Adipocyte (in vitro differentiated cells): ENCODE data around the gene DBH.

ENCODE experiments used
- DNase-seq: peaks from one replicate; pipeline ENCODE4 v3.0.0-alpha.2; 2015; ENCODE audit warnings: low read depth
- H3K27me3 ChIP-seq: replicated peaks from 2 replicates; pipeline ENCODE4 v1.7.0; 2013; ENCODE audit warnings: mild to moderate bottlenecking, low read length, moderate library complexity; ENCODE audit not compliant: control insufficient read depth, insufficient read depth
- H3K36me3 ChIP-seq: 2 replicates; pipeline ENCODE4 v1.7.0; 2013; ENCODE audit warnings: low read length, mild to moderate bottlenecking, moderate library complexity; ENCODE audit not compliant: control insufficient read depth, insufficient read depth, severe bottlenecking
- H3K4me1 ChIP-seq: 2 replicates; pipeline ENCODE4 v1.7.0; 2013; ENCODE audit warnings: mild to moderate bottlenecking, low read length, moderate library complexity; ENCODE audit not compliant: control insufficient read depth, insufficient read depth
- H3K4me3 ChIP-seq: 2 replicates; pipeline ENCODE4 v1.7.0; 2013; ENCODE audit warnings: mild to moderate bottlenecking, low read length, moderate library complexity
- H3K9ac ChIP-seq: 2 replicates; pipeline ENCODE4 v1.7.0; 2013; ENCODE audit warnings: mild to moderate bottlenecking, low read length, moderate library complexity
- H3K9me3 ChIP-seq: 2 replicates; pipeline ENCODE4 v1.7.0; 2013; ENCODE audit warnings: mild to moderate bottlenecking, low read length, moderate library complexity; ENCODE audit not compliant: control insufficient read depth

Gene DBH

DNA sequence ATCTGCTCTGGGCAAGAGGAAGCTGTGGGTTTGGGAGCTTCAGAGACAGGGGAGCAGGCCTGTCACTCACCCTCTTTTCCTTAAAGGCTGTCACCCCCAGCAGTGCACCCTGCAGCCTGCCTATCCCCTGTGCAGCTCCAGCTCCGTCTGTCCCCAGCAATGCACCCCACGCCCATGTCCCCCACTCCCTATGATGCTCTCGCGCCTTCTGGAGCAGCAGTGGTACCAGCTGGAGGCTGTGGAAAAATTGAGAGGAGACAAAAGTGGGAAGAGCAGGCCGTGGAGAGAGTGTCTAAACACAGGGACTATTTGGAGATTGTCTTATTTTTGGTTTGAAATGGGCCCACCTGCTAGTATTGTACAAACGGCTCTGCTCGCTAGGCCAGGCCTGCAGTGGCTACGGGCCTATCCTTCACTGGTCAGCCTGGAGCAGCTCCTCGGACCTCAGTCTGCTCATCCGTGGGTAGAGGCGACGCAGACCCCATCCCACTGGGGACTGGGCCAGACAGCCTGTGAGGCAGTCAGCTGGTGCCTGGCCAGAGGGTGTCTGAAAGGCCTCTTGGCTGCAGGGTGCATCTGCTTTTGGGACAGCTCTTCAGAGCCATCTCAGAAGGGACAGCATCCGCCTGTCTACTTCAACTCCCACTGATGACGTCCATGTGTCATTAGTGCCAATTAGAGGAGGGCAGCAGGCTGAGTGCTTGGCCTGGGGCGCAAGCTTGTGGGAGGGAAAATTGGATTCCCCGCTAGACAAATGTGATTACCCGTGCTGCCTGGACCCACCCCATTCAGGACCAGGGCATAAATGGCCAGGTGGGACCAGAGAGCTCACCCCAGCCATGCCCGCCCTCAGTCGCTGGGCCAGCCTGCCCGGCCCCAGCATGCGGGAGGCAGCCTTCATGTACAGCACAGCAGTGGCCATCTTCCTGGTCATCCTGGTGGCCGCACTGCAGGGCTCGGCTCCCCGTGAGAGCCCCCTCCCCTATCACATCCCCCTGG, at the start of gene DBH:
DBH (plus strand) TSS at position 831 of the 999 bp plus-strand sequence; CDS start at position 840, 9 bp downstream.
- no peak for DNase-seq
- H3K9me3 ChIP-seq = no peaks in the 10 kb centered on the region
- no peak within 1 kb of the TSS for H3K4me3 ChIP-seq
- H3K9ac ChIP-seq = no peak within 1 kb of the TSS
- no peaks in the 10 kb centered on the region for H3K4me1 ChIP-seq
- H3K27me3 ChIP-seq = peaks cover 82% of the 10 kb centered on the region
- H3K36me3 ChIP-seq = no peaks in the 10 kb centered on the region

DNA sequence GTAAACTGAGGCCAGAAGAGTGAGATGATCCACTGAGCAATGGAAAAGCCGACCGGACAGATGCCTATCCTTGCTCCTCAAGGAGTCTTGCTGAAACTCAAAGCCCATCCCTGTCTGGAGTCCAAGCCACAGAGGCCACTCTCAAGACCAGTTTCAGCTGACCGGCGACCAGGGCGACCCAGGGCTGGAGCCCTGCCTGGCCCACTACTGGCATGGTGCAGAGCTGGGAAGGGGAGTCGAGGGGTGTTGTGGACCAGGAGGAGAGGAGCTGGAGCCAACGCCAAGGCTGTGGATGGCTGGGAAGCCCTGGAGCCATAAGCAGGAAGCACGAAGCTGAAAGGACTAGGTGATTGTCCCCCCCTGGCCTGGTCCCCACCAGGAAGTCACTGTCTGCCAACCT, 49.1 kb upstream of the DBH start:
- no peak overlapping the region for H3K9ac ChIP-seq
- H3K36me3 ChIP-seq = no peaks in the 10 kb centered on the region
- H3K4me1 ChIP-seq = no peaks in the 10 kb centered on the region
- no peaks in the 10 kb centered on the region for H3K9me3 ChIP-seq
- no peak overlapping the region for H3K4me3 ChIP-seq
- no peak for DNase-seq
- H3K27me3 ChIP-seq = peaks cover 77% of the 10 kb centered on the region

DNA sequence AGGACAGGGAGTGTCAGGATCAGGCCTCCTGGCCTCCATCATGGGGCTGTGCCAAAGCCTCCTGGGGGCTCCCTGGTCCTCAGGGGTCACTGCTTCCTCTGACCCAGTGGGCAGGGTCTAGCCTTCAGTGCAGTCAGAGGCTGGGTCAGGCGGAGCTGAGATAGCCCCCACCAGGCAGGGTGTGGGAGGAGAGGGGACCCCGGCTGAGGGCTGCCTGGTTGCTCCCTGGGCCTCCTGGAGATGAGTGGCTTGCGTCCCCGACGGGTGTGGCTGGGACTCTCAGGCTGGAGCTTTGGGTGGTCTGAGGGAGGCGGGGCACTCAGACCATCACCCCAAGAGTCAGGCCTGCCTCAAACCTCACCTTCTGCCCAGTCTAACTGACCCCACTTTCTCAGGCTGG, 48.7 kb upstream of the DBH start:
- H3K36me3 ChIP-seq = no peaks in the 10 kb centered on the region
- H3K27me3 ChIP-seq = peaks cover 77% of the 10 kb centered on the region
- H3K9ac ChIP-seq = no peak overlapping the region
- no peaks in the 10 kb centered on the region for H3K4me1 ChIP-seq
- no peak for DNase-seq
- H3K4me3 ChIP-seq = no peak overlapping the region
- H3K9me3 ChIP-seq = no peaks in the 10 kb centered on the region

DNA sequence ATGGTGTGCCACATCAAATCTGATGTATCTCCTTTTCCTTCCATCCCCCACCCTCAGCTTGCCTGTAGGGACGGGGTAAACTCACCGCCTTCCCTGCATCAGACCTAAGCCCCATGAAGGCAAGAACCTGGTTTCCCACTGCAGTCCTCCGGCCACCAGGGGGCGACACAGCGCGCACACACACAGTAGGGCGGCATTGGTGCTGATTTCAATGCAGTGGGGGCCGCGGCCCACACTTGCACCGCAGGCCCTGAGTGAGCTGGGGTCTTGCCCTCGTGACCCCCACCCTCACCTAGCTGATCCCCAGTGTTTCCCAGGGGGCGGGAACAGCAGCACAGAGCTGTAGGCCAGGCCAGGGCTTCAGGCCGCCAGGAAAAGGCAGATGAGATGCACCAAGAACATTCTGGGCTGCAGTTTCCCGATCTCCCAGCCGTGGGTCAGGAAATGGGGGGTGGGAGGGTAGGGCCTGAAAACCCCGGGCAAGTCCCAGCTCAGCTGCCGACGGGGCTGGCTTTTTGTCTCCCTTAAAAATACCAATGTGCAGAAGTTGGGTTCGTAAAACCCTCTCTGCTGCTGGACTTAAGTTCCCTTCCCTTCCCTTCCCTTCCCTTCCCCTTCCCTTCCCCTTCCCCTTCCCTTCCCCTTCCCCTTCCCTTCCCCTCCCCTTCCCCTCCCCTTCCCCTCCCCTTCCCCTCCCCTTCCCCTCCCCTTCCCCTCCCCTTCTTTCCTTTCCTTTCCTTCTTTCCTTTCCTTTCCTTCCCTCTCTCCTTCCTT, 46.5 kb upstream of the DBH start:
- DNase-seq = no peak
- H3K4me3 ChIP-seq = no peak overlapping the region
- H3K4me1 ChIP-seq = no peaks in the 10 kb centered on the region
- H3K9me3 ChIP-seq = no peaks in the 10 kb centered on the region
- no peaks in the 10 kb centered on the region for H3K36me3 ChIP-seq
- H3K27me3 ChIP-seq = peaks cover 72% of the 10 kb centered on the region
- no peak overlapping the region for H3K9ac ChIP-seq

DNA sequence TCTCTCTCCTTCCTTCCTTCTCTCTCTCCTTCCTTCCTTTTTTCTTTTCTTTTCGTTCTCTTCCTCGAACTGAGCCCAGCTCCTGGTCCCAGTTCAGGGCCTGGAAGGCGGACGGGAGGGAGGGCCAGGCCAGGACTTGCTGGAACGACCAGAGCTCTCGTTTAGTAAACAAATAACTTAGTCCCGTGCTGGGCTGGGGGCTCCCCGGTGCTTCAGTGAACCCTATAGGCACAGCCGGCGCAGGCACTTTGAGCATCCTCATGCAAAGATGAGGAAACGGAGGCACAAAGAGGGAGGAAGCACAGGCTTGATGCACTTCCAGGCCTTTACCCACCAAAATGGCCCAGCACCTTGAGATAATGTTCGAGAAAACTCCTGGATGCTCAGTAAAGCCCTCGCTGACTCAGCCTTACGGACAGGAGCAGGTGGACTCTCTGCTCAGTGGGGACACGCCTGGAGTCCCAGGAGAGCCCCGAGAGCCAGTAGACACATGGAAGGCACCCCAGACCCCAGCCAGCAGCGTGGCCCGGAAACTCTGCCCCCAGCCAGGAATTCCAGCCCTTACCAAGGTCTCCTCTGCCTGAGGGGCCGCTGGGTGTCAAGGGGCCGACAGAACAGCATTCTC, 45.8 kb upstream of the DBH start:
- Histone ChIP-seq H3K9me3 (peaks cover 4% of the 10 kb centered on the region), H3K4me3 (no peak overlapping the region), H3K4me1 (no peaks in the 10 kb centered on the region), H3K9ac (no peak overlapping the region), H3K27me3 (peaks cover 77% of the 10 kb centered on the region), H3K36me3 (no peaks in the 10 kb centered on the region)
- DNase-seq = no peak

DNA sequence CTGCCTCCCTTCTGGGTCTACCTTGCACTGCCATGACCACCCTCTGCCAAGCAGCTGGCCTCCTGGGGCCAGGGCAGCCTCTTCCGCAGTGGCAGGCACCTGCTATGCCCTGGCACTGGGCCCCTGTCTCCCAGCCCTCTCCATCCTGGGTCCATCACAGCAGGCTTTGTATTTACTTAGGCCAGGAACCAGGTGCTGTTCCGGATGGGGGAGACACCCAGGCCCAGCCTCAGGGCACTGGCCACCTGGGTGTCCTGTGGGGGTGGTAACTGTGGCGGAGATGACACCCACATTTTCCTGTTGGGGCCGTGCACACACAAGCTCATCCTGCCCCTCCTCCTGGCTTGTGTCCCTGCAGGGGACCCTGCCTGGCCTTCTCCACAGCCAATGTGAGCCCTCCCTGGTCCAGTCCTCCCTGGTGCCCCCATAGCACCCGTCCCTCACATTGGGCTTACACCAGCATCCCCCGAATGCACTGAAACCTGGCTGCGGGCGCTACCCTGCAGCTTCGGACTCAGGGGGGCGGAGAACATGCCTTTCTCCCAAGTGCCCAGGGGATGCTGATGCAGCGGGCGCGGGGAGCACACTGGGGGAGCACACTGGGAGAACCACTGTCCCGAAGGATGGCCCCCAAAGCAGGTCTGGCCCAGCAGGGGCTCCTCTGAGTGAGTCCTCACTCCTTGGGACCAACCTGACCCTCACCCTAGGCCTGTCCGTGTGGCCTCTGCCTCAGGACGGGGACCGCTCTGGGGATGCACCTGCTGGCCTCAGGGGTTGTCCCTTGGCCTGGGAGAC, 44.9 kb upstream of the DBH start:
- Histone ChIP-seq H3K36me3 (no peaks in the 10 kb centered on the region), H3K4me3 (no peak overlapping the region), H3K27me3 (peaks cover 68% of the 10 kb centered on the region), H3K4me1 (no peaks in the 10 kb centered on the region), H3K9me3 (peaks cover 5% of the 10 kb centered on the region), H3K9ac (no peak overlapping the region)
- DNase-seq = no peak

DNA sequence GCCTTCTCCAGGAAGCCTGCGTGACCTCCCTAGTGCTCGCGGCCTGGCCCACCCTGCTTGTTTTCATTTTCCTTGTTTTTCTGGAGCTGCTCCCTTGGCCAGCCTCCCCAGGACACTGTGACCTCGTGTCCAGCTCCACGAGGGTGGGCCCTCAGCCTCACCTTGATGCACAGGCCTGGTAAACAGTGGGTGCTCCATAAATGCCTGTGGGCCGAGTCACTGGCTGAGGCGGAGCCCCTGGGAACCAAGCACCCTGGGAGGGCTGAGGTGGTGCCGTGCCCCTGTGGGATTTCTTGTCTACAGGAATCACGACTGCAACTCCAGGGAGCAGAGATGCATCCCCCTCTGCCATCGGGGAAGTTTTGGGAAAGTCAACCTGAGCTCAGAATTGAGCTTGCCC, 44.2 kb upstream of the DBH start:
- Histone ChIP-seq H3K4me1 (no peaks in the 10 kb centered on the region), H3K9me3 (peaks cover 12% of the 10 kb centered on the region), H3K4me3 (no peak overlapping the region), H3K27me3 (peaks cover 62% of the 10 kb centered on the region), H3K9ac (no peak overlapping the region), H3K36me3 (no peaks in the 10 kb centered on the region)
- no peak for DNase-seq

DNA sequence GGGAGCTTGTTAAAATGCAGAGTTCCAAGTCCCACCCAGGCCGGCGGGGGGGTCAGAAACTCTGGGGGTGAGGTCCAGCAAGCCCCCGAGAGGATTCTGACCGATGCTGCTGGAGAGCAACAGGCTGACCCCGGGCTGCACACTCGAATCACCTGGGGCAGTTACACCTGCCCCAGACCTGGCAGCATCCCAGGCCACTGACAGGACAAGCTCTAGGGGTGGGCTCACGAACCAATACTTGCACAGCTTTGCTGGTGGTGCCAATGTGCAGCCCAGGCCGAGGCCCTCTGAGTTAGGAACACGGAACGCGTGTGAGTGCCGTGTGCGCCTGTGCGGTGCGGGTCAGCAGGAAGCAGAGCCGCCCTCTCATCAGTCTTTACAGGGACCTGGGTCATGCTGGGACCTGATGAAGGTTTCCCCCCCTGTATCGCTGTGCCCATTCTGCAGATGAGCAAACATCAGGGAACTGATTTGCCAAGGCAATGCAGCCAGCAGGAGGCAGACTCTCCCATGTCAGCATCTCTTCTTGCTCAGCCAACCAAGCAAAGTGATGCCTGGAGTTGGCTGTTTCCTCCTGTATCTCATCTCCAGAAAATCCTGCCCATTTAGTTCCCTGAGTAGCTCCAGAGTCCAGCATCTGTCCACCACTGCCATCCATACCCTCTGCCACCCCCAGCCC, 43.3 kb upstream of the DBH start:
- no peak for DNase-seq
- no peaks in the 10 kb centered on the region for H3K4me1 ChIP-seq
- no peaks in the 10 kb centered on the region for H3K36me3 ChIP-seq

DNA sequence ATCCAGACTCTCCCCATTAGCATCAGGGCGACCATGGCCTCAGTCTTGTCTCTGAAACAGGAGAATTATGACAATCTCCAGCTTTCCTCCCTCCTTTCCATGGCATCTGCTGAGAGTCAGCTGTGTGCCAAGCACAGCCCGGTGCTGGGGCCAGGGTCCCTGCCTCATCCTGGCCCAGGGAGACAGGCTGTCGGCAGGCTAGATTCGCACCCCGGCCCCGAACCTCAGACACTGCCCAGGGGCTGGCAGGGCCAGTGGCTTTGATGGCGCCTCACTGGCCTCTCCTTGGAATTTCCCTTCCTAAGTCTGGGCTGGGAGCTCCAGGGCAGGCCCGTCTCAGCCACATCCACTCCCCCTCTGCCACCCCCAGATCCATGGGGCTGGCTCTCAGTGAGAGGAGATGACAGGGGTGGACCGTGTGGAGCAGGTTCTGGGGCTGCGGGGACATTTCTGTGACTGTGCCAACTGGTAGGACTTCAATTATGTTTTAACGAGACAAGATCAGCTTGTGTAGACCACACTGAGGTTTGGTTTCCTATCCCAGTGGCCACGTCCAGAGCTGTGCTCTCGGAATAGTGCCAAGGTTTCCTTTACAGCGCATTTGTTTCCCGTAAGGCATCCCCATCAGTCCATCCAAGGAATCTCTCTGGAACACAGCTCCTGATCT, 42.4 kb upstream of the DBH start:
- H3K27me3 ChIP-seq = peaks cover 50% of the 10 kb centered on the region
- no peak for DNase-seq
- no peak overlapping the region for H3K4me3 ChIP-seq
- H3K9ac ChIP-seq = no peak overlapping the region
- H3K9me3 ChIP-seq = peaks cover 29% of the 10 kb centered on the region
- H3K4me1 ChIP-seq = no peaks in the 10 kb centered on the region
- no peaks in the 10 kb centered on the region for H3K36me3 ChIP-seq

More for the DNA sequence above, 43.3 kb upstream of the DBH start:
- H3K9me3 ChIP-seq = peaks cover 20% of the 10 kb centered on the region
- H3K27me3 ChIP-seq = peaks cover 55% of the 10 kb centered on the region
- no peak overlapping the region for H3K4me3 ChIP-seq
- H3K9ac ChIP-seq = no peak overlapping the region

DNA sequence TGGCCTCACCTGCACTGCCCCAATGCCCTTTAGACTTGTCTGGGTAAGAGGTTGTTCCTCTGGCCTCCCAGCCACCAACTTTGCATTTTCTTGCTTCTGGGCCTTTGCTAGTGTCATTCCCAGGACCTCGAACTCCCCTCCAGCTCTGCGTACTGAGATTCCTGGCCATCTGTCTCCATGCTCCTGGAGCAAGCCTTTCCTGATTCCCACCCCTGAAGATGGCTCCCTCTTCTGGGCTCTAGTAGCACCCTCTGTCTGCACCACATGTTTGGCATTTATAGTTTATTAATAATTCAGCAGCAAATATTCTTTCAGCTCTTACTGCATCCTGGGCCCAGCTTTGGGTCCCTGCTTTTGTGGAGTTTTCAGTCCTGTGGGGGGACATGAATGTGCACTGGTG, 41.9 kb upstream of the DBH start:
- peaks cover 44% of the 10 kb centered on the region for H3K27me3 ChIP-seq
- no peak for DNase-seq
- no peaks in the 10 kb centered on the region for H3K4me1 ChIP-seq
- H3K4me3 ChIP-seq = no peak overlapping the region
- peaks cover 35% of the 10 kb centered on the region for H3K9me3 ChIP-seq
- H3K9ac ChIP-seq = no peak overlapping the region
- H3K36me3 ChIP-seq = no peaks in the 10 kb centered on the region
